Prostate gland (tissue), 2 donors: ENCODE measurements around the gene ARPC5.

ENCODE experiments used
- POLR2A ChIP-seq: fragments of 450-650 bp; IDR thresholded peaks from one replicate; pipeline ENCODE4 v1.6.1; 2016; ENCODE audit warnings: antibody characterized with exemption, mild to moderate bottlenecking
- TF ChIP-seq, protein P1 (sequence below), 4 experiments: fragments of 200-600 bp in 2 of 4; fragments of 450-650 bp in 2 of 4; sonication (generic) in 2 of 4; IDR thresholded peaks; 1 replicate in 3 of 4; 2 replicates in 1 of 4; pipeline ENCODE4 v1.5.1; 2016 to 2019; ENCODE audit warnings: antibody characterized with exemption in 4 of 4, mild to moderate bottlenecking in 2 of 4, moderate library complexity in 2 of 4

DNA sequence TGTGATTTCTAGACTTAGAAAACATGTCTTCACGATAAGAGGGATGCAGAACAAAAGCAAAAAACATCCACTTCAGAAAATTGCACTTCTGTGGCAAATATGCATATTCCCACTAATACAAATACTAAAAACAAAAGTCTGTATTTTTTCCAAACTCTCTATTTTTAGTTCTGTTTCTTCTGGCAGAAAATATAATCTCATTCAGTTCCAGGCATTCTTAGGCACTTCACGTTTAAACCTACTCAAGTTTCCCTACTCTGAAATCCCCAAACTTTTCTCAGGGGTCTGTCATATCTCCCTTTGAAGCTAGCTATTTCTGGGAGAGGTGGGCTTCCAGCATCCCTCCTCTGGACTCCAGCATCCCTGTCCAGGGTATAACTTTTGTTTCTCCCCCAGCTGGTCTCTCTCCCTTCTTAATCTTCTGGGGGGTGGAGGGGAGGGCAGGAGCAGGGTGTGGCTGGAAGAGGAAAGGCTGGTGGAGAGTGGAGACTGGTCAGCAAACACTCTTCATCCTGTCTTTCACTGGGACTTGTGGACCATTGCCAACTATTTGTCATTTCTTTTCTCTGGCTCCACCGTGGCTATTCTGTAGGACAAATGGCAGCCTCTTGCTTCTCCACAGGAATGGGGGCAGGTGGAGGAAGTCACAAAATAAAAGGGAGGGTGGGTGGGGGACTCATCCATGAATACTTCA lies 25.7 kb downstream of the ARPC5 start:
- TF ChIP-seq, protein P1, sequence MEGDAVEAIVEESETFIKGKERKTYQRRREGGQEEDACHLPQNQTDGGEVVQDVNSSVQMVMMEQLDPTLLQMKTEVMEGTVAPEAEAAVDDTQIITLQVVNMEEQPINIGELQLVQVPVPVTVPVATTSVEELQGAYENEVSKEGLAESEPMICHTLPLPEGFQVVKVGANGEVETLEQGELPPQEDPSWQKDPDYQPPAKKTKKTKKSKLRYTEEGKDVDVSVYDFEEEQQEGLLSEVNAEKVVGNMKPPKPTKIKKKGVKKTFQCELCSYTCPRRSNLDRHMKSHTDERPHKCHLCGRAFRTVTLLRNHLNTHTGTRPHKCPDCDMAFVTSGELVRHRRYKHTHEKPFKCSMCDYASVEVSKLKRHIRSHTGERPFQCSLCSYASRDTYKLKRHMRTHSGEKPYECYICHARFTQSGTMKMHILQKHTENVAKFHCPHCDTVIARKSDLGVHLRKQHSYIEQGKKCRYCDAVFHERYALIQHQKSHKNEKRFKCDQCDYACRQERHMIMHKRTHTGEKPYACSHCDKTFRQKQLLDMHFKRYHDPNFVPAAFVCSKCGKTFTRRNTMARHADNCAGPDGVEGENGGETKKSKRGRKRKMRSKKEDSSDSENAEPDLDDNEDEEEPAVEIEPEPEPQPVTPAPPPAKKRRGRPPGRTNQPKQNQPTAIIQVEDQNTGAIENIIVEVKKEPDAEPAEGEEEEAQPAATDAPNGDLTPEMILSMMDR (IDR thresholded peaks at IDR 0.05): no peak
- no peak for TF ChIP-seq POLR2A
